Brain microvascular endothelial cell (primary cell): ENCODE results near the gene WWOX.

Experiments used
- DNase-seq: peaks from one replicate; pipeline ENCODE4 v3.0.0-alpha.2; 2020
- H3K27ac ChIP-seq: fragments of 250-450 bp; sonication (Bioruptor Pico); 2 replicates; pipeline ENCODE4 v1.5.1; 2020; ENCODE audit warnings: mild to moderate bottlenecking, moderate library complexity
- H3K27me3 ChIP-seq: fragments of 250-450 bp; sonication (Bioruptor Pico); replicated peaks from 2 replicates; pipeline ENCODE4 v1.5.1; 2020; ENCODE audit warnings: mild to moderate bottlenecking
- H3K36me3 ChIP-seq: fragments of 250-450 bp; sonication (Bioruptor Pico); replicated peaks from 2 replicates; pipeline ENCODE4 v1.5.1; 2020; ENCODE audit warnings: mild to moderate bottlenecking
- H3K4me3 ChIP-seq: 2 replicates; pipeline ENCODE4 v1.5.1; 2011; ENCODE audit warnings: low read depth, mild to moderate bottlenecking, control low read depth, low read length, moderate library complexity
- in situ Hi-C: cut with HindIII; loops from 2 replicates; pipeline ENCODE4 v1.10.0; 2017; ENCODE audit warnings: low sequenced_read_pairs, low pct_ligation_motif_present
- TF ChIP-seq, protein P1 (sequence below): IDR thresholded peaks from 2 replicates; pipeline ENCODE4 v1.5.1; 2011; ENCODE audit warnings: low read depth, mild to moderate bottlenecking, moderate library complexity, low read length, control low read depth, inconsistent platforms; ENCODE audit errors: missing control alignments

The WWOX gene

GRCh38 chr16:78675951-78676792 is 576.7 kb downstream of the WWOX start:
- no peak for DNase-seq
- no peaks in the 10 kb centered on the region for H3K36me3 ChIP-seq
- TF ChIP-seq, protein P1, sequence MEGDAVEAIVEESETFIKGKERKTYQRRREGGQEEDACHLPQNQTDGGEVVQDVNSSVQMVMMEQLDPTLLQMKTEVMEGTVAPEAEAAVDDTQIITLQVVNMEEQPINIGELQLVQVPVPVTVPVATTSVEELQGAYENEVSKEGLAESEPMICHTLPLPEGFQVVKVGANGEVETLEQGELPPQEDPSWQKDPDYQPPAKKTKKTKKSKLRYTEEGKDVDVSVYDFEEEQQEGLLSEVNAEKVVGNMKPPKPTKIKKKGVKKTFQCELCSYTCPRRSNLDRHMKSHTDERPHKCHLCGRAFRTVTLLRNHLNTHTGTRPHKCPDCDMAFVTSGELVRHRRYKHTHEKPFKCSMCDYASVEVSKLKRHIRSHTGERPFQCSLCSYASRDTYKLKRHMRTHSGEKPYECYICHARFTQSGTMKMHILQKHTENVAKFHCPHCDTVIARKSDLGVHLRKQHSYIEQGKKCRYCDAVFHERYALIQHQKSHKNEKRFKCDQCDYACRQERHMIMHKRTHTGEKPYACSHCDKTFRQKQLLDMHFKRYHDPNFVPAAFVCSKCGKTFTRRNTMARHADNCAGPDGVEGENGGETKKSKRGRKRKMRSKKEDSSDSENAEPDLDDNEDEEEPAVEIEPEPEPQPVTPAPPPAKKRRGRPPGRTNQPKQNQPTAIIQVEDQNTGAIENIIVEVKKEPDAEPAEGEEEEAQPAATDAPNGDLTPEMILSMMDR: no peak
- H3K4me3 ChIP-seq: no peak overlapping the region
- in situ Hi-C loops: no loop called here
- no peak overlapping the region for H3K27ac ChIP-seq
- H3K27me3 ChIP-seq: no peaks in the 10 kb centered on the region

GRCh38 chr16:78677181-78677731 is 577.8 kb downstream of the WWOX start:
- no peak overlapping the region for H3K4me3 ChIP-seq
- no peaks in the 10 kb centered on the region for H3K36me3 ChIP-seq
- DNase-seq: no peak
- TF ChIP-seq, protein P1: no peak
- in situ Hi-C loops: no loop called here
- no peaks in the 10 kb centered on the region for H3K27me3 ChIP-seq
- no peak overlapping the region for H3K27ac ChIP-seq

DNA sequence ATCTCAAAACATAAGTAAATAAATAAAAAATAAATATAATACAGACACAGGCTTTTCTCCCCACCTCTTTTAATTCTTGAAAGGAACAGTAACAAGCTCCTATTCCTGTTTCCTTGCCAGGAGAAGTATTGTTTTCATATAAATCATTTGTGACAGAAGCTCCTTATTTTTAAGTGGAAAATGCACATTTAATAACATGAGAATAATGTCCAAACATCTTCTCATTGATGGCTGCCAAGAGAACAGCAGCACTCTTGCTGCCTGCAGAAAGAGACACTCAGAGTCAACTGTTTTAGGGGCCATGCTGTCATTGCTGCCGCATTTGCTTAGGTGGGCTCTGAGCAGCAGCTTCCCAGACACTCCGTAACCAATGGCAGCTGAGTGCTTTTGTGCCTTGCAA is 580.1 kb downstream of the WWOX start:
- DNase-seq: no peak
- Histone ChIP-seq H3K27ac (no peak overlapping the region), H3K27me3 (no peaks in the 10 kb centered on the region), H3K36me3 (no peaks in the 10 kb centered on the region), H3K4me3 (no peak overlapping the region)
- TF ChIP-seq, protein P1: no peak
- in situ Hi-C loops: no loop called here

GRCh38 chr16:78681743-78682142 is 582.3 kb downstream of the WWOX start:
- H3K27ac ChIP-seq: no peak overlapping the region
- TF ChIP-seq, protein P1: no peak
- no peak for DNase-seq
- no peak overlapping the region for H3K4me3 ChIP-seq
- H3K36me3 ChIP-seq: no peaks in the 10 kb centered on the region
- in situ Hi-C loops: no loop called here
- no peaks in the 10 kb centered on the region for H3K27me3 ChIP-seq

- H3K27ac ChIP-seq: peak overlapping the region; percentile 2
- no peaks in the 10 kb centered on the region for H3K36me3 ChIP-seq
- TF ChIP-seq, protein P1: no peak
- peak; percentile 82 for DNase-seq
- in situ Hi-C loops: no loop called here
- no peak overlapping the region for H3K4me3 ChIP-seq
- no peaks in the 10 kb centered on the region for H3K27me3 ChIP-seq
These were observed 584.7 kb downstream of the WWOX start for GRCh38 chr16:78684030-78684611.
